DMS53 (cell line): ENCODE data around the gene ADIPOQ.
"Not testable (repeated sequence)": the region's sequence is repeated elsewhere in the genome, so short reads cannot be mapped to it uniquely, and the experiment has no call there.

Source experiments
- DNase-seq: peaks from one replicate; lab custom pipeline; 2025; lab: John Stamatoyannopoulos, UW

Gene ADIPOQ

DNA sequence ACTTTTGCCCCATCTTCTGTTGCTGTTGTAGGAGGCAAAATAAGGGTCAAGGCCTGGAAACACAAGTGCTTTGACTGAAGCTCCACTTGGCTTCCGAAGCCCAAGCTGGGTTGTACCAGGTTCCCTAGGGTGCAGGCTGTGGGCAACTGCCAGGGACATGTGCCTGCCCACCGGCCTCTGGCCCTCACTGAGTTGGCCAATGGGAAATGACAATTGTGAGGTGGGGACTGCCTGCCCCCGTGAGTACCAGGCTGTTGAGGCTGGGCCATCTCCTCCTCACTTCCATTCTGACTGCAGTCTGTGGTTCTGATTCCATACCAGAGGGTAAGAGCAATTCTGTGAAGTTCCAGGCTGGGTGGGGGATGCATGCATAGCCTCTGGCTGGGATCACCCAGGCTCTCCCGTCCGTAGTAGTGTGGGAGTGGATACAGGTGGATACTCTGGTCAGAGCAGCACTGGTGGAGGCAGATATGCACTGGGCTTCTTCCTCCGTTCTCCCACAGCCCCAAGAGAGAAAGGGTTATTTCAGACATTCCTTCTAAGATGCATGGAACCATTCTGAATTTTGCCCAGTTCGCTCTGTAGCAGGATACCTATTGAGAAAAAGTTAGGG lies at the start of gene ADIPOQ:
Gene ADIPOQ, plus strand, starts transcription at position 285 of the 613 bp plus-strand sequence. CDS start 10,349 bp downstream, outside the sequence.
- no peak for DNase-seq

DNA sequence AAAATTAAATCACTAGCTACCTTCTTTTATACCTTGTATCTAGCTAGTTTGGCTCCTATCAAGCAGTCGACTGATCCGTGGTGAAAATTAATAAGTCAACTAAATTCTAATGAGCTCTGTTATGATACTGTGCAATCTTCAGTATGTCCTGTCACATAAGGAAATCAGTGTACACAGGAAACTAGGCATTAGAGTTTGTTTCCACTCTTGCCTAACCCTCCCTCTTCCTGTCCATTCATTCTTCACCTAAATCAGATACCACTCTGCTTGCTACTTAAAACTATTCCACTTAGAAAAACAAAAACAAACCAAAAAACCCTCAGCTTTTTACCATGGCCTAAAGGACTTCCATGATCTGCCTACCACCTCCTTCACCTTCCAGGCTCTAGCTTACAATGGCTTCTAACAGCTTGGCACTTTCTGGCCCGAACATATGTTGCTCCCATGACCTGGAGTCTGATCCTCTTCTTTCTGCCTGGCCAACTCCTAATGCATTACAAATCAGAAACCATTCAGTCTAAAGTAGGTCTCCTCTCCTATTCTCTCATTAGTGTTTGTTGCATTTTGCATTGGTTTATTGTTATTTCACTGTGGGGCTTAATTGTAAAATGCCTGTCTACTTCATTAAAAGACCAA lies 44.2 kb upstream of the ADIPOQ start:
- no peak for DNase-seq

- DNase-seq = no peak
Observed at GRCh38 chr3:186800285-186800684, 42.2 kb upstream of the ADIPOQ start.

GRCh38 chr3:186802701-186803100 lies 39.8 kb upstream of the ADIPOQ start:
- no peak for DNase-seq

DNA sequence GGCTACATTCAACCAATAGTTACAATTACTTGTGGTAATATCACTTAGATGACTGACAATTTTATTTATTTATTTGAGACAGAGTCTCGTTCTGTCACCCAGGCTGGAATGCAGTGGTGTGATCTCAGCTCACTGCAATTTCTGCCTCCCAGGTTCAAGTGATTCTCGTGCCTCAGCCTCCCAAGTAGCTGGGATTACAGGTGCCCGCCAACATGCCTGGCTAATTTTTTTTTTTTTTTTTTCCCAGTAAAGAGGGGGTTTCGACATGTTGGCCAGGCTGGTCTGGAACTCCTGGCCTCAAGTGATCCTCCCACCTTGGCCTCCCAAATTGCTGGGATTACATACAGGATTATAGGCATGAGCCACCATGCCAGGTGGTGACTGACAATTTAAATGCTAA lies 39.1 kb upstream of the ADIPOQ start:
- DNase-seq = not testable (repeated sequence)

DNA sequence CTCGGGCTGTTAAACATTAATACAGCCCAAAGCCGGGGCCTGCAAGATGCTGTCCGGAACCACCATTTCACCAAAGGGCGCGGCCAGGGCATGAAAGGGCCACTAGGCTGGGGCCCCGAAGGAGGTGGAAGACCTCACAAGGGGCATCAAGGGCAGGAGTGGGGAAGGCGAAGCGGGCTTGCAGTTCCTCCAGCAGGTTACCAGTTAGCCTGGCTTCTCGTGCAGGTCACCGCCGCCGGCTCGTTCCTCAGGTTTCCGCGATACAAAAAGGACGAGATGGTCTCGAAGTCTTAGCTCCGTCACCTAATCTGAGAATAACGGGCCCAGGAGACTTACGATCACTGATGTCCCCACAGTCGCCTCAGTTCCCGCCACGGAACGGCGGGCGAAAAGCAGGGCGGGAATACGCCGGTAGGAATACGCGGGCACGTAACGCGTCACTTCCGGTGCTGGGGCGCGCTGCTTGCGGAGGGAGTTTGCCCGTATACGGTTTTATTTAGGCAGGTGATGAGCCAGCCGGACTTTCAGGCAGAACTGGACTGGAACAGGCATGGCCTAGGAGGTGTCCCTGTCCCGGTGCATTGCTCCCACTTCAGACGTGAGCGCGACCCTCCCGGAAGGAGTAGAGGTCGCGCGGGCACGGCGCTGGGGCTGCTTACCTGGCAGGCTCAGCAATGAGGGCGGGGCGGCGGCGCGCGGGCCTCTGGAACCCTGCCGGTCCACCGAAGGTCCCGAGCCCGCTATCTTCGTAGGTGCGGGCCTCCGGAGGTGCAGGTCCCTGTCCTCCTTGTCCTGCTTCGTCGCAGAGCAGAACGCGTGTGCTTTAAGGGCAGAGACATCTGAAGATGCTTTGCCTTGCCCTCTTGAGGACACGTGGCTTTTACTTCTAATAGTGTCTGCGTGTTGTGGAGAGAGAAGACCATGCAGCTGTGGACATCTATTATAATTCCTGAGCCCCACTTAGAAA lies 36.1 kb upstream of the ADIPOQ start, which contains the start of gene RFC4:
Gene RFC4, minus strand, starts transcription at position 394 of the 967 bp plus-strand sequence. CDS start 1,769 bp downstream, outside the sequence.
- peak; percentile 90 for DNase-seq

- peak; percentile 39 for DNase-seq
Observed at GRCh38 chr3:186807231-186807630, 35.3 kb upstream of the ADIPOQ start.

GRCh38 chr3:186810336-186810996 lies 32.0 kb upstream of the ADIPOQ start:
- no peak for DNase-seq

- not testable (repeated sequence) for DNase-seq
Observed at GRCh38 chr3:186811313-186811712, 31.2 kb upstream of the ADIPOQ start.

DNA sequence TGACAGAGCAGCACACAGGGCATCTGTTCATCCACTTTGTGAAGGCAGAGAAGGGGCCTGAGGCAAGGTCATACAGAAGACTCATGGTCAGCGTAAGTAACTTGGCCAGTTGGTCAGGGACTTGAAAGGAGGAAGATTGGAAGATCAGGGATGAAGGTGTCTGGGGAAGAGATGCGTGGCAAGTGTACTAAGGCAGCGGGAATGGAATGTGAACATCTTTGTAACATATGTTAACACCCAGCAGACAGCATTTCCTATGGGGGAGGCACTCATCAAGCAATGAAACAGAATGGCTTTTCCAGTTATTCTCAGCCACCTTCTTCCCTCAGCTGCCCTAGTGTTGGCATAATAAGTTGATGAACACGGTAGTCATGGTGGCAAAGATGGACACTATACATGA lies 28.4 kb upstream of the ADIPOQ start:
- DNase-seq = no peak

DNA sequence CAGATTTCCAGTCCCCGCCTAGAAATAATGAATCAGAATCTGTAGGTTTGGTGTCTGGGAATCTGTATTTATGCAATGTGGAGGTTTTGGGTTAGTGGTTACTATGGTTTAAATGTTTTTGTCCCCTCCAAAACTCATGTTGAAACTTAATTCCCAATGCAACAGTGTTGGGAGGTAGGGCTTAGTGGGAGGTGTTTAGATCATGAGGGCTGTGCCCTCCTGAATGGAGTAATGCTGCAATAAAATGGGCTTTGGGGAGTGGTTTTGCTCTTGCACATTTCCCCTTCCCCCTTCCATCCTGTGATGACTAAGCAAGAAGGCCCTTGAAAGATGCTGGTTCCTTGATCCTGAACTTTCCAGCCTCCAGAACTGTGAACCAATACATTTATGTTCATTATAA lies 27.1 kb upstream of the ADIPOQ start:
- peak; percentile 46 for DNase-seq

DNA sequence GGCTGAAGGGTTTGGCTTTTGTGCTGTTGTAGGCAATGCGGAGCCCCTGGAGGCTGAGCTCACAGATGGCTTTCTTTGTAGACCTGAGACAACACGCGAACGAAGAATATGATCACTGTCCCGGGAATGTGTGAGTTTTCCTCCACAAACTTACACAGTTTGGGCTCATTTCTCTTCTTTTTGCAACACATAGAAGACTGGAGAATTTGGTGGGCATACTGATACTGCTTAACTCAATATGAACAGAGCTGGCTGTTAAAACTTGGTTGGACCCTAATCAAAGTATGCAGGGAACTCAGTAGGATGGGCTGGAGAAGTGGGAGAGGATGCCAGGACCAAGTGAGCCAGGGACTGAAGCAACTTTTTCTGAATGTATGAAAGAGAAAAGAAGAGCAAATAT lies 24.0 kb upstream of the ADIPOQ start:
- DNase-seq = no peak

DNA sequence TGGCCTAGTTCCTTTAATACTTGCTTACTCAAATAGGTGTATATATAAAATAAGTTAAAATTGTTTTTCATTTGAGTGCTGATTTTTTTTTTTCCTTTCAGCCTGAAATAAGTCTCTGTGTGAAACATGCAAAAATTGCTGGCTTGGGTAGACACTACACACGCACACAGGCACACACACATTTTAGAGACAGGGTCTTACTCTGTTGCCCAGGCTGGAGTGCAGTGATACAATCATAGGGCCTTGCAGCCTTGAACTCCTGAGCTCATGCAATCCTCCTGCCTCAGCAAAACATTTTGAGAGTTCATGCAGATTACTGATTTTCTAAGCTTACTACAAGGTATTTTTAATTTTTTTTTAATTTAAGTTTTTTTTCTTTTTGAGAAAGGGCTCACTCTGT lies 23.6 kb upstream of the ADIPOQ start:
- DNase-seq = no peak

DNA sequence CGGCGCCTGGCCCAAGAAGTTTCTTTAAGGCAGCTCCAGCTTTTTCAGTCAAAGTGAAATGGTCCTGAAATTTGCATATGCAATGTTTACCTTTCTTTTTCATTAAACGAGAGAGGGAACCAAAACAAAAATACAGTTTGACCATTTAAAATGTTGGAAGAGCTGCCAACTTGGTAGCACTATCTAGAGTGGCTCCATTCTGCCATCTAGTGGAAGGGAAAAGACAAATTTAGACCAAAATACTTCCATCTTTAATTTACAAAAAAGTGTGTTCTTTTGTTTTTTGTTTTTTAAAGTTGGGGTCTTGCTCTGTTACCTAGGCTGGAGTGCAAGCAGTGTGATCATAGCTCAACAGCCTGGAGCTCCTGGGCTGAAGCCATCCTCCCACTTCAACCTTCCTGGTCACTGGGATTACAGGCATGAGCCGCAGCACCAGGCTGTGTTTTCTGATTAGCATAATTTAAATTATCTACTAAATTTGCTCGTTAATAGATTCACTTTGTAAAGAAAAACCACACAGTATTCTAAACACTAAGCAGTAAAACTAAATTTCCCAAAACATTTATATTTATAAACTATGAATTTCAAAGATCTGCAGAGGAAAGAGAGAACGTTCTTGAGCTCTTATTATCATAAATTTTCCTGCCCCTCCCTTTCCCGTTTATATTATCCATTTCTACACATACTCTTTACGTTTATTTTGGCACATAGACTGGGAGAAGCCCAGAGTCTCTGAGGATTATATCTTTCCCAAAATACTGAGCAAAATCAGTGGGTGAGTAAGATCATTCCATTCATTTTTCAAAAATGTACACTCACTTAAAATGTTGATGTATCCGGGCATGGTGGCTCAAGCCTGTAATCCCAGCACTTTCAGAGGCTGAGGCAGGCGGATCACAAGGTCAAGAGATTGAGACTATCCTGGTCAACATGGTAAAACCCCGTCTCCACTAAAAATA lies 20.8 kb upstream of the ADIPOQ start:
- DNase-seq = peak; percentile 66

DNA sequence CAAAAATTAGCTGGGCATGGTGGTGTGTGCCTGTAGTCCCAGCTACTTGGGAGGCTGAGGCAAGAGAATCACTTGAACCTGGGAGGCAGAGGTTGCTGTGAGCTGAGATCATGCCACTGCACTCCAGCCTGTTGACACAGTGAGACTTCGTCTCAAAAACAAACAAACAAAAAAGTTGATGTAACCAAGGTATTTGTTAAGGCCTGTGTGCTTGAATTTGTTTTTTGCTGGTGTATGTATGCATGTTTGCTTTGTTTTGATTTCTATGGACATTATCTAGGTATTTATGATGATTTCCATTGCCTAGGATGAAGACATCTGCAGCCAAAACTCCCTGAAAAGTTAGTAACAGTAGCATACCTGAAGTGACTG lies 20.1 kb upstream of the ADIPOQ start:
- peak; percentile 8 for DNase-seq

DNA sequence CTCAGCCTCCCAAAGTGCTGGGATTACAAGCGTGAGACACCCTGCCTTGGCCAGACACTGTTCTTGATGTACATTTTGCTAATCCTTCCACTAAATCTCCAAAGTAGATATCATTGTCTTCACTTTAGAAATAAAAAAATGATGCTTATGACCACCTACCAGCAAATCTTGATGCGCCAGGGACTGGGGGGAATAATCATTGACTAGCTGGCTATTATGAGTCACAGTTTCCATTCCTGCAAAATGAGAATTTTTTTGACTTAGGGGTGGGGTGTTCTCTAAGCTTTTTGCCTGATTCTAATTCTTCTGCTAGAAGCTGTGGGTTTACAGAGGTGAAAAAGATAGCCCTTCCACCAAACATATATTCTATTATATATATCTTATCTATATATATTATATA lies 19.1 kb upstream of the ADIPOQ start:
- no peak for DNase-seq

DNA sequence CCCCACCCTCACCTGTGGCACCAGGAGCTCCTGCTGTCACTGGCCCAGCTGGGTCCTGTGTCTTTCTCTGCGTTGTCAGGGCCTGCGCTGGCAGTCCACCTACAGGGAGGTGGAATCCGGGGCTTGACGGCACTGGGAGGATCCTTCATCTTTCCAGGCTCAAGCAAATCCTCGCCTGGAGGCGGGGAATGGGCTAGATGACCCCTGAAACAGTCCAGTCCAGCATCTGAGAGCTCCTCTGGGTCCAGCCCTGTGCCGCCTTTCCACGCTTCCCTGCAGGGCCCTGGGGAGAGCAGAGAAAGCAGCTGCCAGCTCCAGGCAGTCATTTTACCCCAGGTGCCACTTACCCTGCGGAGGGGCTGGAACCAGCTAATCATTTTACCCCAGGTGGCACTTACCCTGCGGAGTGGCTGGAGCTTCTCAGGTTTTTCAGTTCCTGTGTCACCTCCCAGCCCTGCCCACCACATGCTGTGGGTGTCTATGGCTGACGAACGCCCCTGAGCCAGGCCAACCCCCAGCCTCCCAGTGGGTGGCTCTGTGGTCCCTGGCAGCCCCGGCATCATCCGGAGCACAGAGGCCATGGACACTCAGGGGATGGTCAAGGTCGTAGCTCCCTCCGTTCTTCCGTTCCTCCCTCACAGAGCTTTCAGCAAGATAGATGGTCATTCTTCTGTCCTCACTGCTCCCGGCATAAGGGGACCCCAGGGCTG lies 17.9 kb upstream of the ADIPOQ start:
- no peak for DNase-seq

DNA sequence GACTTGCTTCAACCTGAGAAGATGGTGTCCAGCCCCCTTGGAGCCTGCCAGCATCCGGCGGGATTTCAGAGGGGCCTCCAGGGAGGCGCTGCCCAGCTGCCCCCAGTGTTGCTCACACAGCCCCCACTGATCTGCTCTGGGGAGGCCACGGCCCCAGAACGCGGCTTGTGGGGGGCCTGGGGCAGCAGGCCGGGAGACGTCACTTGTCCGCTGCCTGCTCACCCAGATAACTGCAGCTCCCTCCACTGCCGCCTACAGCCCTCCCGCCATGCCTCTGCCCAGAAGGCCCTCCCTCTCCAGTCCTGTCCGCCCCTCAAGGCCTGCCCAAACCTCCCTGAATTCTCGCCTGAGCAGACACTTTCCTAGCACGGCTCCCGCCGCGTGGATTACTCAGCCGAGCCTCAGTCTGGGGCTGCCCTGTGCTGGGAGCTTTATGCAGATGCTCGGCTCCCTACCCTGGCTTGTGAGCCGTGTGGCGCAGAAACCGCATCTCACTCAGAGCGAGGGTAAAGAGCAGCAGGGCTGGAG lies 17.2 kb upstream of the ADIPOQ start:
- DNase-seq = peak; percentile 24

- no peak for DNase-seq
Observed at GRCh38 chr3:186825872-186826409, 16.6 kb upstream of the ADIPOQ start.
